ENCODE results near the gene TMC6. TPM values are rescaled to one million over a fixed set of nuclear protein-coding genes. Genes with fewer than 3 reads are reported as not detected.

The TMC6 gene
- total RNA-seq, 1 donor from 2014 or later, result 61.7 TPM

GRCh38 chr17:78108726-78109488, 19.6 kb downstream of the TMC6 start:
- Histone ChIP-seq H3K4me3 (ENCODE audit: insufficient read depth, low read depth, low read length) (no peak overlapping the region), H3K9me3 (ENCODE audit: insufficient read depth, low read depth, low read length) (no peaks in the 10 kb centered on the region), H3K4me1 (ENCODE audit: insufficient read depth, low read length) (no peaks in the 10 kb centered on the region), H2AFZ (ENCODE audit: low read depth, low read length) (no peak overlapping the region), H3K9ac (ENCODE audit: low read length) (no peak overlapping the region), H4K20me1 (ENCODE audit: insufficient read depth, low read length) (no peaks in the 10 kb centered on the region), H3K4me2 (ENCODE audit: low read length) (no peak overlapping the region), H3K36me3 (ENCODE audit: insufficient read depth, low read length) (no peaks in the 10 kb centered on the region), H3K27ac (ENCODE audit: low read depth, low read length) (no peak overlapping the region), H3K79me2 (ENCODE audit: insufficient read depth, low read length) (no peaks in the 10 kb centered on the region), H3K27me3 (ENCODE audit: insufficient read depth, low read length) (peaks cover 5% of the 10 kb centered on the region)
- Mint-ChIP-seq H3K36me3 (ENCODE audit: low read depth, unreplicated experiment) (peaks cover 9% of the 10 kb centered on the region), H3K4me3 (ENCODE audit: unreplicated experiment) (no peak overlapping the region), H3K9me3 (ENCODE audit: unreplicated experiment) (no peaks in the 10 kb centered on the region), H3K4me1 (ENCODE audit: low read depth, unreplicated experiment) (no peaks in the 10 kb centered on the region), H3K27me3 (ENCODE audit: low read depth, unreplicated experiment) (peaks cover 2% of the 10 kb centered on the region), H3K27ac (ENCODE audit: unreplicated experiment) (no peak overlapping the region)
- FAIRE-seq (no peak), DNase-seq (ENCODE audit: low read depth) (no peak)
- TF ChIP-seq EZH2 (IDR thresholded peaks at IDR 0.05; ENCODE audit: insufficient read depth, low read length), result no peak
- no peak for TF ChIP-seq CTCF (IDR thresholded peaks at IDR 0.05; ENCODE audit: insufficient read depth, low read depth, low read length)

GRCh38 chr17:78107976-78108725, 20.4 kb downstream of the TMC6 start:
- H3K9me3 Mint-ChIP-seq (ENCODE audit: unreplicated experiment), result no peaks in the 10 kb centered on the region
- Histone ChIP-seq H3K4me3 (ENCODE audit: insufficient read depth, low read depth, low read length) (no peak overlapping the region), H3K27ac (ENCODE audit: low read depth, low read length) (no peak overlapping the region), H3K9me3 (ENCODE audit: insufficient read depth, low read depth, low read length) (no peaks in the 10 kb centered on the region), H2AFZ (ENCODE audit: low read depth, low read length) (no peak overlapping the region), H3K4me2 (ENCODE audit: low read length) (no peak overlapping the region), H3K9ac (ENCODE audit: low read length) (no peak overlapping the region), H3K79me2 (ENCODE audit: insufficient read depth, low read length) (no peaks in the 10 kb centered on the region), H4K20me1 (ENCODE audit: insufficient read depth, low read length) (no peaks in the 10 kb centered on the region), H3K36me3 (ENCODE audit: insufficient read depth, low read length) (no peaks in the 10 kb centered on the region), H3K27me3 (ENCODE audit: insufficient read depth, low read length) (no peaks in the 10 kb centered on the region), H3K4me1 (ENCODE audit: insufficient read depth, low read length) (no peaks in the 10 kb centered on the region)
- peaks cover 10% of the 10 kb centered on the region for H3K36me3 Mint-ChIP-seq (ENCODE audit: low read depth, unreplicated experiment)
- H3K27ac Mint-ChIP-seq (ENCODE audit: unreplicated experiment), result no peak overlapping the region
- TF ChIP-seq EZH2 (IDR thresholded peaks at IDR 0.05; ENCODE audit: insufficient read depth, low read length), result no peak
- TF ChIP-seq CTCF (IDR thresholded peaks at IDR 0.05; ENCODE audit: insufficient read depth, low read depth, low read length), result no peak
- H3K27me3 Mint-ChIP-seq (ENCODE audit: low read depth, unreplicated experiment), result peaks cover 2% of the 10 kb centered on the region
- no peaks in the 10 kb centered on the region for H3K4me1 Mint-ChIP-seq (ENCODE audit: low read depth, unreplicated experiment)
- DNase-seq (ENCODE audit: low read depth) (no peak), FAIRE-seq (no peak)
- H3K4me3 Mint-ChIP-seq (ENCODE audit: unreplicated experiment), result no peak overlapping the region

Measured in astrocyte (in vitro differentiated cells and primary cell).